SH-SY5Y (cell line): Measurements from ENCODE around the gene NAALADL2.

Experiments used
- GATA2 ChIP-seq: IDR thresholded peaks from 2 replicates; pipeline ENCODE4 v1.6.1; 2011; ENCODE audit warnings: mild to moderate bottlenecking, low read depth, low read length
- GATA3 ChIP-seq: IDR thresholded peaks from 2 replicates; pipeline ENCODE4 v1.6.1; 2011; ENCODE audit warnings: low read depth, mild to moderate bottlenecking, low read length, moderate library complexity

The NAALADL2 gene

GRCh38 chr3:175735866-175736265, 876.7 kb downstream of the NAALADL2 start:
- TF ChIP-seq GATA3 (no peak), GATA2 (no peak)

DNA sequence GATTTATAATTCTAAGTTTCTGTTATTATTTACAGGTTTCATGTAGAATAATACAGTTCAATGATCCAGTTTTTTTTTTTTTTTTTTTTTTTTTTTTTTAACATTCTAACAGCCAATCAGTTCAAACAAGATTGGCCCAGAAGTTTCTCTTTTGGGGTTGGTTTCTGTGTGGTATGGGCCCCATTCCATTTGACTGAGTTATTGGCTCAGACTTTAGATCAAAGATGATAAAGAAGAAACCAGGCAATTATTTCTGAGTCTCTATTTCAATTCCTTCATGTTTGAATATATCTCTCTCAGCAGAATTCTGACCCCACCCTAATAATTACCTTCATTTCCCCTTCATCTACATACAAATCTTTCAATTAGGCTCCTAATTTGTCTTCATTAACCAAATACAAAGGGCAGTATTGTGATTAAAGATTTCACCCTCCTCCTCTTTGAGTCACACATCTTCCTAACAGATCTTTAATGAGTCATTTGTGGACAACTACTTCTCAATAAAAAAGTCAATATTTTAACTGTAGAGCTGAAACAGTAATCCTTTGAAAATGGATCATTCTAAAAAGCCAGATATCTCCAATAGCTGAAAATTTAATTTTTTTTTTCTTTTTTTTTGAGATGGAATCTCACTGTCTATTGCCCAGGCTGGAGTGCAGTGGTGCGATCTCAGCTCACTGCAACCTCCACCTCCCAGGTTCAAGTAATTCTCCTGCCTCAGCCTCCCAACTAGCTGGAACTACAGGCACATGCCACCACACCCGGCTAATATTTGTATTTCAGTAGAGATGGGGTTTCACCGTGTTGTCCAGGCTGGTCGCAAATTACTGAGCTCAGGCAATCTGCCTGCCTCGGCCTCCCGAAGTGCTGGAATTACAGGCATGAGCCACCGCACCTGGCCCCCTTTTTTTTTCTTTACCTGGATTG, 878.8 kb downstream of the NAALADL2 start:
- no peak for TF ChIP-seq GATA2
- TF ChIP-seq GATA3, result no peak

DNA sequence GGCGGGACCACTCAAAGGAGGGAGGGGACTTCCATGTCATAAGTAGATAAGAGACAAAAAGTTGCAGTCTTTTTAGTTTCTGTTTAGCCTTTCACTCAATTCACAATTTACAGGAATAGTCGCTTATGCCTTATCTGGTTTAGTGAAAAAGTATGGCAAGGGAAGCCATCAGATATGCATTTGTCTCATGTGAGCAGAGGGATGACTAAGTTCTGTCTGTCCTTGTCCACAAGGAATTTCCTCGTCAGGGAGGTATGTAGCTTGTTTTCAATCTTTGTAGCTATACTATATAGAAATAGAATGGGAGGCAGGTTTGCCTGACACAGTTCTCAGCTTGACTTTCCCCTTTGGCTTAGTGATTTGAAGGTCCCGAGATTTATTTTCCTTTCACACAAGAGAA, 882.8 kb downstream of the NAALADL2 start:
- TF ChIP-seq GATA3, result no peak
- TF ChIP-seq GATA2, result no peak

DNA sequence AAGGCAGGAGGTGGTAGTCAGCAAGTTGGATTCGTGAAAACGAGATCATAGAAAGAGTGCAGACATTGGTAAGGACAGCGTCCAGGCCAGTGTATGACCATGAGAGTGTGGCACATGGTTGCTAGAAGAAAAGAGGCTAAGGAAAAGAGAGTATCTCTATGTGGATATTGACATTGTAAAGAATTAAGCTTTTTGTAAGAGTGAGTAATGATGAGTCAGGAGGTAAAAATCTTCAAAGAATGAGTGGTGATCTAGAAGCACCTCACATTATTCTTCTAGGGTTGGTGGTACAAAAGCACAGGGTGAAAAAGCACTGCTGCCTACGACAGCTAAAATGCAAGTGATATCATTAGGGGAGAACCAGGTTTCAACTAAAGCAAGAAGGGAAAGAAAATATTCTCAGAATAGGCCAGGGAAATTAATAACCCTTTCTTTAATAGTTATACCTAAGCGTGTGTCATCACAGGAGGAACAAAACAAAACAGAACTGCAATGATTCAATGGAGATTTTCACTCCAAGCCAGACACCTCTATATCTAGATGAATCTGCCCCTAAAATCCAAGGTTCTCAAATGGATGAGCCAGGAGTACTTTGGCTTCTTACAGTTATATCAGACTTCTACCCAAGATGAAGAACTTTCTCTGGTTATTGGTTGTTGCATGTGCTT, 884.7 kb downstream of the NAALADL2 start:
- TF ChIP-seq GATA2, result no peak

DNA sequence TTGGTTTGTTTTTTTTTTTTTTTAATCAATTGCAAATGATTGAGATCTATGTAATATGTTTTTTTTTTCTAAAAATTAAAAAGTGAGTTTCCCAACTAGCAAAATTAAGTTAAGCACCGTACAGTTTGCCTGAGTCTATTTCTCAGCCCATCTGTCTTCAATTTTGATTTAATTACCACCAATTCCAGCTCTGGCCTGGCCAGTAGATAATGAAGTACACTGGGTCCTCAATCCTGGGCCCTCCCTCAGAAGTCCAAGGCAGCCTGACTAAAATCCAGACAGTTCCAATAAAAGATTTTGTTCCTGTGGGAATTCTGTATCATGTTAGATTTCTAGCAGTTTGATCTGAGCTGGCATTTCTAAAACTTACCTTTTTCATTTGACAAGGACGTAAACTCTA, 887.2 kb downstream of the NAALADL2 start:
- no peak for TF ChIP-seq GATA2
- no peak for TF ChIP-seq GATA3

DNA sequence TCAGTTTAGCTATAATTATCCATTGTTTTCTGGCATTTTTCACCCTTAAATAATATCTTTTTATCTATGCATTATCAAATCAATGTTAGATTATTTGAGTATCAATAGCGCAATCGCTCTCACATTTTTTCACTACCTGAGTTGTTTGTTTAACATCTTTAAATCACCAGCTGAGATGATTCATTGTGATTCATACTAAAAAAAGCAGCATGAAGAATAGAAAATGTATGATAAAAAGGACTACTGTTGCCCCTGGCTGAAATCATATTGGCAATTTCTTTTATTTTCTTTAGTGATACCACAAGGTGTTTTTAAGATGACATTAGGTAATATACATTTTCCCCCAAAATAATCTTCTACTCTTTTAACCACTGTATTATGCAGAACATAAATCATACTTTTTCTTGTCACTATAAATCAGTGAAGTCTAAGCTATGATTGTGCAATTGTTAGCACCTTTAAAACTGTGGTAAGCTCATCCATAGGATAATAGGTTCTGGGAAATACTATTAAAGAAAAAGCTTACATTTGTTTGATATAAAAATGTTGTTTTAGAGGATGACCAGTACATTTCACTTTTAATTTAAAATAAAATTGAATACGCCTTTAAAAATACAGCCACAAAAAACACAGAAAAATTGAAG, 889.1 kb downstream of the NAALADL2 start:
- TF ChIP-seq GATA2 (no peak), GATA3 (no peak)

DNA sequence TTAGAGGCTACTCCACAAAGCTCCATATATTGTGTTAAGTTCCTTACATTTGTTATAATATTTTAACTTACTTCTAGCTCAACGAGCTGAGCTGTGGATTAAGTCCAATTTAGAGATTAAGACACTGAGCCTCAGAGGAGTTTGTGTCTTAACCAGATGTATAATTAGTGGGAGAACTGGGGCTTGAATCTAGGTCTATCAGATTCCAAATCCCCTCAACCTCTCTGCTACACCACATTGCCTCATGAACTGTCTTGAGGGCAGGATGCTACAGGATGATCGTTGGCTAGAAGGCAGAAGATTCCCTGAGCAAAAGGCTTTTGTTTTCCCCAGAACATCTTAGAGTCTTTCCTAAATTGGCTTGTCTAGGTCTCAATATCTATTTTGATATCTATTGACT, 890.8 kb downstream of the NAALADL2 start:
- TF ChIP-seq GATA3 (no peak), GATA2 (no peak)

- no peak for TF ChIP-seq GATA2
- TF ChIP-seq GATA3, result no peak
Observed at GRCh38 chr3:175751089-175751488, 892.0 kb downstream of the NAALADL2 start.

DNA sequence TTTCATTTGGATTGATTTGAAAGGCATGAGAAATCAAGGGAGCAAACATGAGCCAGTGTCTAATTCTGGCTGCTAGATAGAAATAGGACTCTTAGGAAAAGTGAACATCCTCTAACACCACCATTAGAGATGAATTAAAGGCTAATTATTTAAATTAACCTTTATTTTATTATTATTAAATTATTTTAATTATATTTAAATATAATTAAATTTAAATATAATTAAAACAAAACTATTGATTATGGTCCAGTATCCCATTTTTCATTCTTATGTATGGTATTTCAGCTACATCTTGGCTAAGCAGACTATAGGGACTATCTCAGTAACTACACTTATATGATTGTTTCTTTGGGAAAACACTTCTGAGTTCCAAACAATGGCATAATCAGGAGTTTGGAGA, 904.8 kb downstream of the NAALADL2 start:
- TF ChIP-seq GATA2 (no peak), GATA3 (no peak)

DNA sequence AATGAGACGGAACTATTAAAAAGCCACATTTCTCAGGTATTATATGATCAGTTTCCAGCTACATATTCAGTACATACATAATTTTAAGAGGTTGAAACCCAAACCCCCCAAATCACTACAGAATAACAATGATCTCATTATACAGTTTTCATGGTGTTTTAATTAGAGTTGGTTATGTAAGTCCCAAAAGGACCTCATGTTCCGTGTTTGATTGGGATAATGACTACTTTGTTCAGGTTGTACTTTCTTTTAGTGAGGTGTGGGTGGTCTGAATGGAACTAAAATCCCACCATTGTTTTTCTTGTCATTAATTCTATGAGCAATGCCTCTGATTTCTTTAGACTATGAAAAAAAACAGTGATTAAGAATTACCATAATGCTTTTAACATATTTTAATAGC, 905.6 kb downstream of the NAALADL2 start:
- TF ChIP-seq GATA2, result no peak
- no peak for TF ChIP-seq GATA3

DNA sequence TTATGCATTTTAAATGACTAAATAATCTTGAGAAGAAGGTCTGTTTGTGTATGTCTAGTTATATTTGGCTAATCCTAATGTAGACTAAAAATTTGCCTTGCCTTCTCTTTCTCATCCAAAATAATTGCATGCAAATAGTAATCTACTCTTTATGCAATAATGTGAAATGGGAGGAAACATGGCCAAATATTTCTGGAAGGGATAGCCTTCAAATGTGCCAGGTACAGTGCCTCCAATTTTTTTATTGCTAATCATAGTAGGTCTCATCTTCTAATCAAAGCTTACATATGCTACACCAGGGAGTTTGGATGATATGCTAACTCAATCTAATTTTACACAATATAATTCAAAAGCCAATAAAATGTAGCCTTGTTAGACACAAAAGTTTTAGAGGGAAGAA, 911.3 kb downstream of the NAALADL2 start:
- no peak for TF ChIP-seq GATA3
- TF ChIP-seq GATA2, result no peak

- TF ChIP-seq GATA2 (no peak), GATA3 (no peak)
Observed at GRCh38 chr3:175777495-175777894, 918.4 kb downstream of the NAALADL2 start.

DNA sequence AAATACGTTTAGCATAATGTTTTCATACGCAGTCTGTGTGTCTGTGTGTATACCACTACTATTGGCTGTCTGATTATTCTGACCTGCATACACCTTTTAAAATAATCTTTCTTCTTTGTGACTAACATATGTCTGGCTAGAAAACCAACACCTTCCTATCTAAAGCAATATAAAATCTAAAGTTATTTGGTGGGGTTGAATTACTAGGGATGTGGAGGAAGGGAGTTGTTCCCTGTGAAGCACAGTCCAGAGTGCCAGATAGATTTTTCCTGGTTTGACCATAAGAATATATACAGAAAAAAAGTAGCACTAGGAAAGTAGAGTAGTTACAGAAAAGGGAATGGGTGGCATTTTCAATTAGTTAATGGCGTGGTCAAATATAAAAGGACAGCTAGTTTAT, 918.8 kb downstream of the NAALADL2 start:
- TF ChIP-seq GATA3, result no peak
- TF ChIP-seq GATA2, result no peak

DNA sequence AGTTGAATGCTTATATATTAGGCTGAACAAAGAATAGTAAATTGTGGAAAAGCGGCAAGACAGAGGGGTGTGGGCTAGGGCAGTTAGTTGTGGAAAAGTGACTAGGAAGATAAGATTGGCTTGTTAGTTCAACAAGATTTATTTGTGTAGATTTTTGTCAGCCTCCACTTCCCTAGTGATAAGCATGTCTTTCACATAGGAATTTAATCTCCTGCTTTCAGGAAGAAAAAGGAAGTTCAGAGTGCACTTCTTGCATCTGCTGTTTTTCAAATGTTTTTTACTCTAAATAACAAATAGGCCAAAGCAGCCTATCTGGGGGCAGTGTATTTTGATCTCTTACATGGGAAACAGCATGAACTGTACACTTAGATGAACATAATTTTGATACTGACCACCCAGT, 919.9 kb downstream of the NAALADL2 start:
- TF ChIP-seq GATA3 (no peak), GATA2 (no peak)

GRCh38 chr3:175792245-175792644, 933.1 kb downstream of the NAALADL2 start:
- no peak for TF ChIP-seq GATA2
- no peak for TF ChIP-seq GATA3

- TF ChIP-seq GATA3 (no peak), GATA2 (no peak)
Observed at GRCh38 chr3:175798326-175798725, 939.2 kb downstream of the NAALADL2 start.

DNA sequence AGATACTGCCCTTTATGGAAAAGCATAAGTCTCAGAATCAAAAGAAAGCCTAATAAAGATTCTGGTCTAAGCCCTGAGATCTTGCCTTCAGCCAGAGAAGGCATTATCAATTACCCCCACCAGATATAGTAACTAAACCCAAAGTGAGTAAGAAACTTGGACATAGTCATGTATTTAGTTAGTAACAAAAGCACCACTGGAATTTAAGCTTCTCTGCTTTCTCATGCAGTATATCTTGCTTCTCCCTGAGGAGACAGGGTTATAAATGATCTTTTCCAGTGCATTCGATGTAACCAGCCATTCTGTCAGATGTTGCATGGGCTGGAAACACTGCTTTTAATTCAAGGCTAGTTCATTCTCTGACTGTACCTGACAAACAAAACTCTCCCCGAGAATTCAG, 946.7 kb downstream of the NAALADL2 start:
- TF ChIP-seq GATA2 (no peak), GATA3 (no peak)
